Kidney epithelial cell (primary cell): ENCODE data around the gene MYO5A. TPM values are rescaled to one million over a fixed set of nuclear protein-coding genes. Genes with fewer than 3 reads are reported as not detected.

Experiments used
- DNase-seq: peaks from one replicate; pipeline ENCODE4 v3.0.0-alpha.2; 2010; ENCODE audit warnings: low read depth
- H3K27me3 ChIP-seq: 2 replicates; pipeline ENCODE4 v1.6.0; 2011; ENCODE audit warnings: low read length; ENCODE audit not compliant: control insufficient read depth, insufficient read depth
- H3K36me3 ChIP-seq: 2 replicates; pipeline ENCODE4 v1.5.1; 2011; ENCODE audit warnings: low read length; ENCODE audit not compliant: control insufficient read depth, insufficient read depth
- H3K4me3 ChIP-seq: 2 replicates; pipeline ENCODE4 v1.5.1; 2011; ENCODE audit warnings: low read depth, mild to moderate bottlenecking, control low read depth, low read length
- total RNA-seq: library from RNA; depleted of rRNA; stranded (reverse); fragments of >200 nt; gene quantifications from 2 replicates; pipeline ENCODE4 v1.2.3, GENCODE V29; 2015
- TF ChIP-seq, protein P1 (sequence below): IDR thresholded peaks from 2 replicates; pipeline ENCODE4 v1.5.1; 2011; ENCODE audit warnings: mild to moderate bottlenecking, moderate library complexity, low read length, control low read depth, inconsistent platforms; ENCODE audit not compliant: insufficient read depth, poor library complexity, severe bottlenecking

Gene MYO5A
- total RNA-seq, 1 donor from 2014 or later: 31.4 TPM

DNA sequence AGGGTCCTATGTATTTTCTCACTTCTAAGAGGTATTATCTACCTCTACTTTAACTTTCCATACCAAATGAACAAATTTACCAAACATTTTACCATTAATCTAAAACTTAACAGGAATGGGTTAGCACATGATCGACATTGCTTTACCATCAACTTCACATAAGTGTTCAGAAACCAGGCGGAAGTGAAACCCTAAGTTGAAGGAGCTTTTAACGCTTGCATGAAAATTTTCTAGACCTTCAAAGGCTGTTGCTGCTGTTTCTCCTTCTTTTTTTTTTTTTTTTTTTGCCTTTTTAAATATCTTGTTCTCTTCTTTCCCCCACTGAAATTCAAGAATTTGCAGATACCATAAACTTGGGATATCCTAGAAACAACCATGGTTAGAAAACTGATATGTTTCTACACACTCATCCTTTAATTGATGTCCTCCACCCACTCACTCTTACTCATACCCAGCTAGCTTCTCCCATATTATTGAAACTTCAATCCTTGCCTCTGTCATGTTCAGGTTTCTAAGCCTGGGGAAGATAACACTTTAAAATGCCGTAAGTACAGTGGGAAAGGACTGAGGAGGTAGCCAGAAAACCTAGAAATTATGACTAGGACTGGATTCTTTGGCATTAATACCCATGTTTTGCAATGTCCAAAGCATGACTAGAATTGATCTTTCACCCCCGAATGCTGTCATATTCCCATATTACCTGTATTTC, 24.7 kb downstream of the MYO5A start:
- no peaks in the 10 kb centered on the region for H3K27me3 ChIP-seq
- no peaks in the 10 kb centered on the region for H3K36me3 ChIP-seq
- no peak for DNase-seq
- no peak overlapping the region for H3K4me3 ChIP-seq
- TF ChIP-seq, protein P1, sequence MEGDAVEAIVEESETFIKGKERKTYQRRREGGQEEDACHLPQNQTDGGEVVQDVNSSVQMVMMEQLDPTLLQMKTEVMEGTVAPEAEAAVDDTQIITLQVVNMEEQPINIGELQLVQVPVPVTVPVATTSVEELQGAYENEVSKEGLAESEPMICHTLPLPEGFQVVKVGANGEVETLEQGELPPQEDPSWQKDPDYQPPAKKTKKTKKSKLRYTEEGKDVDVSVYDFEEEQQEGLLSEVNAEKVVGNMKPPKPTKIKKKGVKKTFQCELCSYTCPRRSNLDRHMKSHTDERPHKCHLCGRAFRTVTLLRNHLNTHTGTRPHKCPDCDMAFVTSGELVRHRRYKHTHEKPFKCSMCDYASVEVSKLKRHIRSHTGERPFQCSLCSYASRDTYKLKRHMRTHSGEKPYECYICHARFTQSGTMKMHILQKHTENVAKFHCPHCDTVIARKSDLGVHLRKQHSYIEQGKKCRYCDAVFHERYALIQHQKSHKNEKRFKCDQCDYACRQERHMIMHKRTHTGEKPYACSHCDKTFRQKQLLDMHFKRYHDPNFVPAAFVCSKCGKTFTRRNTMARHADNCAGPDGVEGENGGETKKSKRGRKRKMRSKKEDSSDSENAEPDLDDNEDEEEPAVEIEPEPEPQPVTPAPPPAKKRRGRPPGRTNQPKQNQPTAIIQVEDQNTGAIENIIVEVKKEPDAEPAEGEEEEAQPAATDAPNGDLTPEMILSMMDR: no peak

GRCh38 chr15:52502608-52503007, 26.1 kb downstream of the MYO5A start:
- DNase-seq: no peak
- H3K27me3 ChIP-seq: no peaks in the 10 kb centered on the region
- TF ChIP-seq, protein P1: no peak
- no peaks in the 10 kb centered on the region for H3K36me3 ChIP-seq
- no peak overlapping the region for H3K4me3 ChIP-seq

- DNase-seq: no peak
- Histone ChIP-seq H3K27me3 (no peaks in the 10 kb centered on the region), H3K36me3 (no peaks in the 10 kb centered on the region), H3K4me3 (no peak overlapping the region)
- TF ChIP-seq, protein P1: no peak
Observed at GRCh38 chr15:52499506-52499905, 29.2 kb downstream of the MYO5A start.

- Histone ChIP-seq H3K27me3 (no peaks in the 10 kb centered on the region), H3K36me3 (no peaks in the 10 kb centered on the region), H3K4me3 (no peak overlapping the region)
- TF ChIP-seq, protein P1: no peak
- no peak for DNase-seq
Observed at GRCh38 chr15:52498706-52499105, 30.0 kb downstream of the MYO5A start.

- H3K36me3 ChIP-seq: no peaks in the 10 kb centered on the region
Observed at GRCh38 chr15:52496776-52497470, 31.8 kb downstream of the MYO5A start.

More at GRCh38 chr15:52496776-52497470, 31.8 kb downstream of the MYO5A start:
- TF ChIP-seq, protein P1: no peak
- H3K27me3 ChIP-seq: no peaks in the 10 kb centered on the region
- no peak overlapping the region for H3K4me3 ChIP-seq
- DNase-seq: peak; percentile 80
